ENCODE results near the gene HRH2.

- TF ChIP-seq CTCF (IDR thresholded peaks at IDR 0.05) (no peak), POLR2A (IDR thresholded peaks at IDR 0.05) (no peak)
Observed at GRCh38 chr5:175689147-175689991, 31.5 kb downstream of the HRH2 start.

All from esophagus squamous epithelium (tissue), 4 donors.